Urinary bladder (tissue), 4 donors: ENCODE measurements around the gene HDAC8. TPM values are rescaled to one million over a fixed set of nuclear protein-coding genes. Genes with fewer than 3 reads are reported as not detected.
"Not testable (repeated sequence)": the region's sequence is repeated elsewhere in the genome, so short reads cannot be mapped to it uniquely, and the experiment has no call there.

Experiments
- DNase-seq: peaks from one replicate; pipeline ENCODE4 v3.0.0-alpha.2; 2015; ENCODE audit errors: extremely low spot score
- H3K27ac ChIP-seq: one replicate; pipeline ENCODE4 v1.5.1; 2013; ENCODE audit warnings: low read depth, mild to moderate bottlenecking, moderate library complexity
- H3K36me3 ChIP-seq: one replicate; pipeline ENCODE4 v1.6.1; 2013; ENCODE audit warnings: mild to moderate bottlenecking, moderate library complexity; ENCODE audit not compliant: insufficient read depth
- H3K4me1 ChIP-seq: one replicate; pipeline ENCODE4 v1.6.1; 2013; ENCODE audit warnings: mild to moderate bottlenecking, moderate library complexity; ENCODE audit not compliant: insufficient read depth
- H3K4me3 ChIP-seq: one replicate; pipeline ENCODE4 v1.5.1; 2013; ENCODE audit warnings: low read depth, low read length
- WGBS: extraction: QIAGEN DNeasy Blood & Tissue Kit; methylation state at CpG from one replicate; pipeline ENCODE4 v1.1.7; 2013; 5-methylcytosine and 5-hydroxymethylcytosine counted together
- polyA plus RNA-seq: library from polyadenylated mRNA; stranded (reverse); fragments of 200-250 nt; gene quantifications from one replicate; pipeline ENCODE4 v1.2.3, GENCODE V29; 2013
- total RNA-seq: library from RNA; depleted of rRNA; stranded (reverse); fragments of >200 nt; gene quantifications from one replicate; pipeline ENCODE4 v1.2.3, GENCODE V29; 2014
- donor health status: healthy with polysubstance abuse.
- donor health status: healthy.

Gene HDAC8
- total and polyA plus RNA-seq, 2 donors, result 19.7 to 67.9 TPM

GRCh38 chrX:72490221-72490620 is 82.4 kb downstream of the HDAC8 start:
- WGBS, result 91% methylated on average over 6 of the region's 6 CpGs
- H3K27ac ChIP-seq, DNase-seq, H3K36me3 ChIP-seq, H3K4me1 ChIP-seq, H3K4me3 ChIP-seq: not testable (repeated sequence)

DNA sequence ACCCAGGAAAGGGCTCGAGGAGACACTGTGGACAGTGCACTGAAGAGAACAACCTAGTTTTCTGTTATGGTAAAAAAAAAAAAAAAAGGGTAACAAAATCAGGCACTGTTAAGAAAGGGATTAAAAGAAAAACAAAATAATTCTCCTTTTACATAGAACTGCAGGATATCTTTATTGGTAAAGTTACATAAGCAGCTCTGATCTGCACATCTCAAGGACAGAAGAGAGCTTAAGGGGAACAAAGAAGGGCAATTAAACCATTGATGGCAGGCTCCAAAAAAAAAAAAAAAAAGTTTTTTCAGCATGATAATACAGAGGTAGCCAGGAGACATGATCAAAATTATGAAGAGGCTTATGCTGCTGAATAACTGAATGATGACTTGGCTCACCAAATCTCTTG is 85.0 kb downstream of the HDAC8 start:
- Histone ChIP-seq H3K27ac (no peak overlapping the region), H3K4me1 (no peaks in the 10 kb centered on the region), H3K4me3 (no peak overlapping the region), H3K36me3 (no peaks in the 10 kb centered on the region)
- 81% methylated on average over 1 of the region's 1 CpG for WGBS
- no peak for DNase-seq

DNA sequence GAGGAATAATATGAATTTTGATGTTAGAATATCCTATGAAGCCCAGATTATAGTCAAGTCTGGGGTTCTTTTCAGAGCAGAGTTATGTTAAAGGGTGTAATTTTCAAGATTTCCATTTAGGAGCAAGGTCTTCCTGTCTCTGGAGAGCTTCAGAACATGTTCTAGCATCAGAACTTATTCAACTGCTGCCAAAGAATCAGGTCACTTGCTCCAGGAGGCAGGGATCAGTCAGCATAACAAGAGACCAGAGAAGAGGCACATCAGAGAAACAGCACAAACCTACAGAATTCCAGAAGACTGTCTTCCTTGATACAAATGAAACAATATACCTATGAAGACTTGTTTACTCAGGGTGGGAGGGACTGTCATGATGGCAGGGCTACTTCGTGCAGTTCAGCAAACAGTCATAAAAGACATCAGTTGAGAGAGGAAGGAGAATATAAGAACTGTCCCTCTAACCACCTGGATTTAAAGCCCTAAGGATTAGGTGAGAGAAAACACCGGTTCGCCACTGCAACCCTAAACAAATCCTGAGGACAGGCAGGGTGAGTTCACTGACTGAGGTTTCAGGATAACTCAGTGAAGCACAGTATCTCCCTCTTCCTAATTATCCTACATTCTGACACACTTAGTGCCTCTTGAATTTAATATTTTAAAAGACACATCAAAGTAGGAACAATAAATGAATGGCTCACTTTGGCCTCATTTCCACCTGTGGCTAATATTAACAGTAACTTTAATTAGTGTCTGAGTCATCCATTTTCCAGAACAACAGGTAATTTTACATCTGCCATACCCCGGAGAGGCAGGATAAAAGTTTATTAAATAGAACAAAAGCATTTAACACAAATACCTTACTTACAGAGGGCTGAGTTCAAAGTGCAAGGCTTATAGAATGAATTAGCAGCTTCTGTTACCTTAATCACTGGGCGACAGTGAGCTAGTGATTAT is 93.0 kb downstream of the HDAC8 start:
- no peaks in the 10 kb centered on the region for H3K4me1 ChIP-seq
- H3K4me3 ChIP-seq, result no peak overlapping the region
- 58% methylated on average over 5 of the region's 5 CpGs for WGBS
- H3K36me3 ChIP-seq, result no peaks in the 10 kb centered on the region
- DNase-seq, result no peak
- H3K27ac ChIP-seq, result no peak overlapping the region

DNA sequence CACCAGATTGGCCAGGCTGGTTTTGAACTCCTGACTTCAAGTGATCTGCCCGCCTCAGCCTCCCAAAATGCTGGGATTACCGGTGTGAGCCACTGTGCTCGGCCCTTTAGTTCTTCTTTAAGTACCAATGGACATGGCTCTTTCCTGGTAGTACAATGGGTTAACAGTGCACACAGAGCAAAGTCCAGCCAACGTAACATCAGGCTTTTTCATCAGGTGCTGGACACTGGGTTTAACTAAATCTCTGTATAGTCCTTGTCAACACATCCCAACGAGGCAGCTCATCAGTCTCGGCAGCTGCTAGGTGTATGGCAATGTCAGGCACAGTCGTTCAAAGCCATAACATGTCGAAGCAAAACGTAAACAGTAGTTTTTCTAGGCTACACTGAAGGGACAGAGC is 93.8 kb downstream of the HDAC8 start:
- no peaks in the 10 kb centered on the region for H3K4me1 ChIP-seq
- WGBS, result 66% methylated on average over 9 of the region's 9 CpGs
- H3K4me3 ChIP-seq, result no peak overlapping the region

GRCh38 chrX:72478351-72478750 is 94.3 kb downstream of the HDAC8 start:
- DNase-seq, result no peak
- Histone ChIP-seq H3K27ac (no peak overlapping the region), H3K4me1 (no peaks in the 10 kb centered on the region), H3K4me3 (no peak overlapping the region), H3K36me3 (no peaks in the 10 kb centered on the region)
- WGBS, result 72% methylated on average over 8 of the region's 8 CpGs

More for the DNA sequence above, 93.8 kb downstream of the HDAC8 start:
- no peak for DNase-seq
- no peaks in the 10 kb centered on the region for H3K36me3 ChIP-seq
- no peak overlapping the region for H3K27ac ChIP-seq

GRCh38 chrX:72477781-72478181 is 94.9 kb downstream of the HDAC8 start:
- 41% methylated on average over 4 of the region's 4 CpGs for WGBS
- no peak for DNase-seq
- Histone ChIP-seq H3K36me3 (no peaks in the 10 kb centered on the region), H3K27ac (no peak overlapping the region), H3K4me3 (no peak overlapping the region), H3K4me1 (no peaks in the 10 kb centered on the region)

- DNase-seq, result no peak
- Histone ChIP-seq H3K27ac (no peak overlapping the region), H3K4me3 (no peak overlapping the region), H3K36me3 (no peaks in the 10 kb centered on the region), H3K4me1 (no peaks in the 10 kb centered on the region)
- 72% methylated on average over 2 of the region's 2 CpGs for WGBS
These were observed 95.3 kb downstream of the HDAC8 start for GRCh38 chrX:72477376-72477775.

DNA sequence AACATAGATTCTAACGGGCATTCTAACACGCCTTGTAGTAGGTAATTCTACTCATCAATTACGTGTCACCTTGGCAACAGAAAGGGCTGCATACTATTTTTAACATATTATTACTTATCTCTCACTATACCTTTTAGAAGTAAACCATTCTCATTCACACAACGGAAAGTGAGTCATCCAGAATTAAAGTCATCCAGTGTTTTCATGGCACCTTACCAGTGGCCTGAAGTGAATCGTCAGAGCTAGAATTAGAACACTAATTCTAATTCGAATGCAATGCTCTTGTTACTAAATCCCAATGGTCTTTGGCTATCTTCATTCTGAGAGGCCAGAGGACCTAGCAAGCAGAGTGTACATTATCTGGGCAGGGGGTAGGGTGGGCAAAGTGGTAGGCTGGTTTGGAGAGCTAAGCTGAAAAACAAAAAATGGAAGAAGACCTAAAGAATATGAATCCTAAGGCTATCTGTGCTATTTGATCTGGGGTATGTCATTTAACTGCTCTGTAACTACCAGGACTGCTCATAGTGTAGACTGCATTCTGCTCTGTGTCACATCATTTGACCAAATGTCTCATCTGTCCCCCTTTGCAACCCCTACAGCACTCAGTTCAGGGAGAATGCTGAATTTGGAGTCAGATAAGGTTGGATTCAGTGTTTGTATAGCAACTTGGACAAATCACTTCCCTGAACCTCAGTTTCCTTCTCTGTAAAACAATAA is 96.5 kb downstream of the HDAC8 start:
- no peaks in the 10 kb centered on the region for H3K4me1 ChIP-seq
- 85% methylated on average over 6 of the region's 6 CpGs for WGBS
- no peak for DNase-seq
- no peak overlapping the region for H3K27ac ChIP-seq
- no peaks in the 10 kb centered on the region for H3K36me3 ChIP-seq
- H3K4me3 ChIP-seq, result no peak overlapping the region

DNA sequence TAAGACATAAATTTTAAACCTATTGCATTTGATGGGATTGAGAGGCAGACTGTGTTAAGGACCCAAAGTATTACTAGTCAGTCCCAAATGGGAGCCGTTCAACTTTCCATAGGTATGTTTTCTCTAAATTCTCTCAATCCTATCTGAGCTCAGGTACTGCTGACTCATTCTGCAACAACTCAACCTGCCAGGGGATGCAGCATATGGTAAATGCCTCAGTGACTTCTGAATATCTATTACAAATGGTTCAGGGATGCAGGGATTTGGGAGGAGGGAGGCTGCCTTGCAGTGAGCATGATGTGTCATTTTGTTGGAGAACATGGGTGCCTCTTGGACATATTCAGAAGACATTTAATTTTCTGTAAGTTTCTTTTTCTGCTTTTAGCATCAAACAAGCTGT is 97.3 kb downstream of the HDAC8 start:
- no peaks in the 10 kb centered on the region for H3K36me3 ChIP-seq
- no peak for DNase-seq
- no peaks in the 10 kb centered on the region for H3K4me1 ChIP-seq
- H3K27ac ChIP-seq, result no peak overlapping the region
- WGBS, result 96% methylated on average over 1 of the region's 1 CpG
- H3K4me3 ChIP-seq, result no peak overlapping the region

DNA sequence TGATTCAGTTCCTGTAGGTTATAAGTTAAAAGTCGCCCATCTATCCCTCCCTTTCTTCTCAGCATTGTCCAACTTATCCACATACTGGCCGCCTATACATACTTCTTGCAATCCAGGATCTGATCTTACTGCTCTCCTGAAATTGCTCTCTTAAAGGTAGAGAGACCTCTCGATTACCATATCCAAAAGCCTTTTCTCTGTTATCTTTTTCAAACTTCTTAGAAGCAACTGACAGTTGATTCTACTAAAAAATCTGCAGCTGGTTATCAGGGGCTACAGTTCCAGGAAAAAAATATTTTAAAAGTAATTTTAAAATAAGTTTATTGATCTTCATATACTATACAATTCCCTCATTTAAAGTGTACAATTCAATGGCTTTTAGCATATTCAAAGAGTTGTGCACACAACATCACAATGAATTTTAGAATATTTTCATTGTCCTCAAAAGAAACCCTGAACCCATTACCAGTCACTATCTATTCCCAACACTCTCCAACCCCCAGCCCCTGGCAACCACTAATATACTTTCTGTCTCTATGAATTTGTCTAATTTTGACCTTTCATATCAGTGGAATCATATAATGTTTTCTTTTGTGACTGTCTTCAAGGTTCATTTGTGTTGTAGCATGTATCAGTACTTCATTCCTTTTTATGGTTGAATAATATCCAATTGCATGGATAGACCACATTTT is 102.0 kb downstream of the HDAC8 start:
- WGBS, result 97% methylated on average over 3 of the region's 3 CpGs
- Histone ChIP-seq H3K27ac (no peak overlapping the region), H3K4me3 (no peak overlapping the region), H3K36me3 (no peaks in the 10 kb centered on the region), H3K4me1 (no peaks in the 10 kb centered on the region)
- DNase-seq, result no peak

- Histone ChIP-seq H3K27ac (no peak overlapping the region), H3K4me3 (no peak overlapping the region), H3K36me3 (no peaks in the 10 kb centered on the region), H3K4me1 (no peaks in the 10 kb centered on the region)
- DNase-seq, result no peak
- 97% methylated on average over 1 of the region's 1 CpG for WGBS
These were observed 102.5 kb downstream of the HDAC8 start for GRCh38 chrX:72470117-72470516.

GRCh38 chrX:72468607-72469006 is 104.0 kb downstream of the HDAC8 start:
- H3K27ac ChIP-seq, result no peak overlapping the region
- DNase-seq, result no peak
- H3K36me3 ChIP-seq, result no peaks in the 10 kb centered on the region
- 87% methylated on average over 2 of the region's 2 CpGs for WGBS
- no peaks in the 10 kb centered on the region for H3K4me1 ChIP-seq
- H3K4me3 ChIP-seq, result no peak overlapping the region

DNA sequence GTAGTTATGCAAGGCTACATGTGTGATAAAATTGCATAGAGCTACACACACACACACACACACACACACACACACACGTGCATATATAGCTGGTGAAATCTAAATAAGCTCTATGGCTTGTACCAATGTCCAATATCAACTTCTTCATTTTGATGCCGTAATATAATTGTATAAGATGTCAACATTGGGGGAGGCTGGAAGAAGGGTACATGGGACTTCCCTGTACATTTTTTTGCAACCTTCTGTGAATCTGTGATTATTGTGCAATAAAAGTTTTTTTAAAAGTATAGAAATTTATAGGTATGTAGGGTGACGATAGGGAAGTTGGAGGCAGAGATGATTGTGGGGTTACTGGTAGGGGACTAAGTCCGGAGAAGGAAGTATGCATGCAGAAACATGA is 105.5 kb downstream of the HDAC8 start:
- no peak overlapping the region for H3K4me3 ChIP-seq
- H3K4me1 ChIP-seq, result no peaks in the 10 kb centered on the region
- no peaks in the 10 kb centered on the region for H3K36me3 ChIP-seq
- H3K27ac ChIP-seq, result no peak overlapping the region
- DNase-seq, result no peak
- WGBS, result 98% methylated on average over 4 of the region's 4 CpGs
